Endothelial cell of umbilical vein (primary cell): ENCODE data around the gene SERPINB6.

Source experiments
- CTCF ChIP-seq, 2 donors: IDR thresholded peaks; 1 replicate in 1 of 2; 2 replicates in 1 of 2; pipeline ENCODE4 v1.5.1; 2011; ENCODE audit warnings: low read length in 2 of 2, mild to moderate bottlenecking in 2 of 2, moderate library complexity in 2 of 2, control low read depth in 1 of 2, inconsistent platforms in 1 of 2, low read depth in 1 of 2; ENCODE audit not compliant: insufficient read depth in 1 of 2; ENCODE audit errors: extremely low read depth in 1 of 2
- EZH2 ChIP-seq: IDR thresholded peaks from 2 replicates; pipeline ENCODE4 v1.6.1; 2012; ENCODE audit warnings: borderline replicate concordance, low read depth, mild to moderate bottlenecking, moderate library complexity, low read length, inconsistent platforms; ENCODE audit not compliant: severe bottlenecking
- FOS ChIP-seq: IDR thresholded peaks from 2 replicates; pipeline ENCODE4 v1.6.1; 2011; ENCODE audit warnings: mild to moderate bottlenecking, low read length, moderate library complexity, borderline replicate concordance; ENCODE audit not compliant: insufficient read depth
- JUN ChIP-seq: IDR thresholded peaks from 2 replicates; pipeline ENCODE4 v1.6.1; 2011; ENCODE audit warnings: borderline replicate concordance, low read depth; ENCODE audit not compliant: insufficient read length, insufficient read depth
- MAX ChIP-seq: IDR thresholded peaks from 2 replicates; pipeline ENCODE4 v1.6.1; 2011; ENCODE audit not compliant: insufficient read depth, insufficient read length
- MYC ChIP-seq: IDR thresholded peaks from one replicate; pipeline ENCODE4 v1.6.1; 2011; ENCODE audit warnings: mild to moderate bottlenecking, low read depth, low read length
- POLR2A ChIP-seq: IDR thresholded peaks from 2 replicates; pipeline ENCODE4 v1.6.1; 2012; ENCODE audit warnings: low read depth, mild to moderate bottlenecking, control low read depth, low read length
- POLR2AphosphoS5 ChIP-seq: IDR thresholded peaks from 2 replicates; pipeline ENCODE4 v1.6.1; 2012; ENCODE audit warnings: low read depth, mild to moderate bottlenecking, control low read depth, low read length, moderate library complexity; ENCODE audit not compliant: insufficient read depth

- no peak for TF ChIP-seq CTCF (IDR thresholded peaks at IDR 0.05; ENCODE audit: extremely low read depth in 1 of 2, insufficient read depth in 1 of 2, low read depth in 1 of 2, low read length in 2 of 2)
- TF ChIP-seq JUN, result no peak
- TF ChIP-seq EZH2, result no peak
- no peak for TF ChIP-seq MYC
- no peak for TF ChIP-seq MAX
- no peak for TF ChIP-seq POLR2AphosphoS5
- no peak for TF ChIP-seq FOS
- no peak for TF ChIP-seq POLR2A
Observed at GRCh38 chr6:2915150-2915549, 56.2 kb downstream of the SERPINB6 start.
